Measurements from ENCODE around the gene GDF2.

The GDF2 gene

DNA sequence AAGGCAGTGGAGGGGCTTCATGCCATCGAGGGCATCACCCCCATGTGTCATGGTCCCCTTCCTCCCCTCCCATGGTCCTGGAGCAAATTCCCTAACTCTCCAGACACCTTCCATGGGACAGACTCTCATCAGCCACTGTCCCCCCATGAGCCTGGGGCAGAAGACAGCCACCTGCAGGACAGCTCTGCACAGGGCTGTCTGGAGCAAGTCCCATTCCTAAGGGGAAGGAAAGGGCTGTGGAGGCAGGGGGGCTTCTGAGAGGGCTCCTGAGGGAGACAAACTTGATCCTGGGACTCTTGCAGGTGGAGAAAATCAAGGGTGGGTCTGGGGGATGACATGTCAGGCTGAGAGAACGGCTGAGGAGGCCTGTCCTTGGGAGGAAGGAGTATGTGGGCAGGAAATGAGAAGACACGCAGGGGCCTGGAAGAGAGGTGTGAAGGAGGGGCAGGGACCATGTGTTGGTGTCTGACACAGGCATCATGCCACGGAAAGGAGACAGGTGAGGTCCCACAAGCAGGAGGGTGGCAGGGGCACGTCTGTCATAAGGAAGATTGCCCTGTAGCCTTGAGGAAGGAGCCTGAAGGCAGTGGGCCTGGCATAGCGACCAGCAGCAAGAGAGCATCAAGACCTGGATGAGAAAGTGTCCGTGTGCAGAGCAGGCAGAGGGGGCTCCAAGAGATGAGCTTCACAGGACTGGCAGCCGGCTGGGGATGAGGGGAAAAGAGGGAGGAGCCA lies 36.7 kb upstream of the GDF2 start:
- no peak overlapping the region for H2BK15ac ChIP-seq (replicated peaks; ENCODE audit: low read depth)
- H3K4me1 ChIP-seq (ENCODE audit: control insufficient read depth, low read depth, low read length) = no peaks in the 10 kb centered on the region
- no peak overlapping the region for H3K4me2 ChIP-seq (ENCODE audit: low read length)
- H3K56ac ChIP-seq (ENCODE audit: low read length) = no peak overlapping the region
- H4K5ac ChIP-seq (ENCODE audit: low read length) = no peak overlapping the region
- no peak for DNase-seq
- H3K79me2 ChIP-seq (ENCODE audit: control insufficient read depth, insufficient read depth, low read length) = no peaks in the 10 kb centered on the region
- H2AK5ac ChIP-seq (ENCODE audit: low read length) = no peak overlapping the region
- H3K4ac ChIP-seq (ENCODE audit: low read depth, low read length) = no peak overlapping the region
- no peaks in the 10 kb centered on the region for H3K79me1 ChIP-seq (ENCODE audit: low read length)
- no peak overlapping the region for H3K27ac ChIP-seq (ENCODE audit: low read depth, low read length)
- no peak overlapping the region for H2BK120ac ChIP-seq (ENCODE audit: low read depth, low read length)
- H4K8ac ChIP-seq (ENCODE audit: low read depth, low read length) = no peak overlapping the region
- H3K36me3 ChIP-seq (ENCODE audit: control insufficient read depth, insufficient read depth, low read length) = no peaks in the 10 kb centered on the region
- H3K27me3 ChIP-seq (ENCODE audit: insufficient read depth, low read length, poor library complexity) = no peaks in the 10 kb centered on the region
- no peak overlapping the region for H2BK5ac ChIP-seq (ENCODE audit: low read length)
- no peak overlapping the region for H3K4me3 ChIP-seq (ENCODE audit: low read length)
- no peak overlapping the region for H3K23ac ChIP-seq (ENCODE audit: low read length)
- H3K9ac ChIP-seq (ENCODE audit: low read length) = no peak overlapping the region
- H3K18ac ChIP-seq (ENCODE audit: low read length) = no peak overlapping the region
- WGBS (ENCODE audit: extremely low coverage, insufficient coverage, low lambda C conversion rate) = no CpG with 5 or more reads among the region's 8 CpGs

DNA sequence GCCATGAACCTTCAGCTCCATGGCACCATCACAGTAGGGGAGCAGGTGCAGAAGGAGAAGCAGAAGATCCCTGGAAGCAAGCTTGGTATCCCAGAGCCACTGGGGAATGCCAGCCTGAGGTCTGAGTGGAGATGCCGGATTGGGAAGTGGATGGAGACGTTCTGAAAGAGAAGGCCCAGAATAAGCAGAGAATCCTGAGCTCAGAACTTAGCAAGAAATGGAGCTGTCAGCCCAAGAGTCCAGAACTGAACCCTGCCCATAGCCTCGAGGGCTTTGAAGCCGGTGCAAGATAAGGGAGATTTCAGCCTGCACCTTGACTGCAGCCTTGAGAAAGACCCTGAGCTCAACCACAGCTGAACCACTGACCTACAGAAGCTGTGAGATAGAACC lies 36.1 kb upstream of the GDF2 start:
- Histone ChIP-seq H3K56ac (ENCODE audit: low read length) (no peak overlapping the region), H3K18ac (ENCODE audit: low read length) (no peak overlapping the region), H3K79me2 (ENCODE audit: control insufficient read depth, insufficient read depth, low read length) (no peaks in the 10 kb centered on the region), H4K5ac (ENCODE audit: low read length) (no peak overlapping the region), H2BK15ac (replicated peaks; ENCODE audit: low read depth) (no peak overlapping the region), H2AK5ac (ENCODE audit: low read length) (no peak overlapping the region), H3K23ac (ENCODE audit: low read length) (no peak overlapping the region), H3K36me3 (ENCODE audit: control insufficient read depth, insufficient read depth, low read length) (no peaks in the 10 kb centered on the region), H3K9ac (ENCODE audit: low read length) (no peak overlapping the region), H3K27me3 (ENCODE audit: insufficient read depth, low read length, poor library complexity) (no peaks in the 10 kb centered on the region), H3K4me3 (ENCODE audit: low read length) (no peak overlapping the region), H3K4me1 (ENCODE audit: control insufficient read depth, low read depth, low read length) (no peaks in the 10 kb centered on the region), H3K4me2 (ENCODE audit: low read length) (no peak overlapping the region), H3K27ac (ENCODE audit: low read depth, low read length) (no peak overlapping the region), H3K79me1 (ENCODE audit: low read length) (no peaks in the 10 kb centered on the region), H4K8ac (ENCODE audit: low read depth, low read length) (no peak overlapping the region), H2BK5ac (ENCODE audit: low read length) (no peak overlapping the region), H3K4ac (ENCODE audit: low read depth, low read length) (no peak overlapping the region), H2BK120ac (ENCODE audit: low read depth, low read length) (no peak overlapping the region)
- no peak for DNase-seq
- WGBS (ENCODE audit: extremely low coverage, insufficient coverage, low lambda C conversion rate) = no CpG with 5 or more reads among the region's 4 CpGs

DNA sequence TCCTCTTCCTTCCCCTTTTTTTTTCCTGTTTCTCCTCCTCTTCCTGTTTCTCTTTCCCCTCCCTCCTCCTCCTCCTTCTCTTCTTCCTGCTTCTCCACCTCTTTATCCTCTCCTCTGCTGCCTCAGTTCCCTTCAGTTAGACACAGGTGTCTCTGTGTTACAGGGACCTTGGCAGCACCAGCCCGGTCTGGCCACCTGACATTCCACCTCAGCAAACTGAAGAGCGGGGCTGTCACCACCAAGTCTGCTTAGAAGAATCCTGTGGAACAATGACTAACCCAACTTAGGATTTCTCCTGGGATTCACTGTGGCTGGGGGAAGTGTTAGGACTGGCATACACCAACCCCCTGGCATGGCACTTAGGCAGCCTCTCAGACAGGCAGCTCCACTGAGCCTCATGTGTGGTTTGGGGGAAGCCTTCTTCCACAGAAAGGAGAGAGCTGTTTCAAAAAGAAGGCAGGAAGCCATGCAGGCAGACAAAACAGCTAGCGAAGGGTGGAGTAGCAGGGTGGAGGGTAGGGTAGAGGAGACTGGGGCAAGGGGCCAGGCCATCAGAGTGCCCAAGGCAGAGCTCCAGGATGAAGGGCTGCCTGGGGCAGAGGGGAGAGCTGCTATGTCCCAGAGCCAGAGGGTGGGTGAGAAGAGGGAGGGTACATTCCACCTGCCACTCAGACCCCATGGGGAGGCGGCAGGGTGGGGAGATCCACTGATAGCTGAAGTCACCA lies 35.5 kb upstream of the GDF2 start:
- Histone ChIP-seq H2BK5ac (ENCODE audit: low read length) (no peak overlapping the region), H4K5ac (ENCODE audit: low read length) (no peak overlapping the region), H4K8ac (ENCODE audit: low read depth, low read length) (no peak overlapping the region), H3K4me2 (ENCODE audit: low read length) (no peak overlapping the region), H3K27ac (ENCODE audit: low read depth, low read length) (no peak overlapping the region), H3K79me1 (ENCODE audit: low read length) (no peaks in the 10 kb centered on the region), H3K4me3 (ENCODE audit: low read length) (no peak overlapping the region), H3K4me1 (ENCODE audit: control insufficient read depth, low read depth, low read length) (no peaks in the 10 kb centered on the region), H3K23ac (ENCODE audit: low read length) (no peak overlapping the region), H3K9ac (ENCODE audit: low read length) (no peak overlapping the region), H3K36me3 (ENCODE audit: control insufficient read depth, insufficient read depth, low read length) (no peaks in the 10 kb centered on the region), H2BK120ac (ENCODE audit: low read depth, low read length) (no peak overlapping the region), H3K56ac (ENCODE audit: low read length) (no peak overlapping the region), H3K18ac (ENCODE audit: low read length) (no peak overlapping the region), H3K79me2 (ENCODE audit: control insufficient read depth, insufficient read depth, low read length) (no peaks in the 10 kb centered on the region), H3K27me3 (ENCODE audit: insufficient read depth, low read length, poor library complexity) (no peaks in the 10 kb centered on the region), H3K4ac (ENCODE audit: low read depth, low read length) (no peak overlapping the region), H2AK5ac (ENCODE audit: low read length) (no peak overlapping the region), H2BK15ac (replicated peaks; ENCODE audit: low read depth) (no peak overlapping the region)
- no CpG with 5 or more reads among the region's 4 CpGs for WGBS (ENCODE audit: extremely low coverage, insufficient coverage, low lambda C conversion rate)
- DNase-seq = no peak

DNA sequence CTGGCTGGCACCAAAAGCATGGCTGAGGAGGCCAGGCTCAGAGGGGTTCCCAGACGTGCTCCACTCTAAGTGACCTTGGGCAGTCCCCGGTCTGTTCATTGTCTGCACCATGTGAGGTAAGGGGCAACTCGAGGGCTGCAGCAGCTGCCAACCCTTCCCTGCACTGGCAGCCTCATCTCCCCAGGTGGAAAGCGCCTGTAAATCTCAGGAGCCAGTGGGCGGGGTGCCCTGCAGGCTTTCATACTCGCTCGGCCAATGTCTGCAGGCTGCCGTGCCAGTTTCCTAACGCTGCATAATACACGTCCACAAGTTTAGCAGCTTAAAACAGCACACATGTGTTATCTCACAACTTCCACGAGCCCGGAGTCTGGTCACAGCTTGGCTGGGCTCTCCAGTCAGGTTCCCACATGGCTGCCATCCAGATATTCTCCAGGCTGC lies 34.9 kb upstream of the GDF2 start:
- Histone ChIP-seq H2BK15ac (replicated peaks; ENCODE audit: low read depth) (no peak overlapping the region), H3K18ac (ENCODE audit: low read length) (no peak overlapping the region), H3K79me2 (ENCODE audit: control insufficient read depth, insufficient read depth, low read length) (no peaks in the 10 kb centered on the region), H2BK120ac (ENCODE audit: low read depth, low read length) (no peak overlapping the region), H3K9ac (ENCODE audit: low read length) (no peak overlapping the region), H4K8ac (ENCODE audit: low read depth, low read length) (no peak overlapping the region), H3K4ac (ENCODE audit: low read depth, low read length) (no peak overlapping the region), H3K79me1 (ENCODE audit: low read length) (no peaks in the 10 kb centered on the region), H3K23ac (ENCODE audit: low read length) (no peak overlapping the region), H3K27ac (ENCODE audit: low read depth, low read length) (no peak overlapping the region), H3K27me3 (ENCODE audit: insufficient read depth, low read length, poor library complexity) (no peaks in the 10 kb centered on the region), H2BK5ac (ENCODE audit: low read length) (no peak overlapping the region), H3K4me3 (ENCODE audit: low read length) (no peak overlapping the region), H3K56ac (ENCODE audit: low read length) (no peak overlapping the region), H3K4me2 (ENCODE audit: low read length) (no peak overlapping the region), H3K36me3 (ENCODE audit: control insufficient read depth, insufficient read depth, low read length) (no peaks in the 10 kb centered on the region), H2AK5ac (ENCODE audit: low read length) (no peak overlapping the region), H3K4me1 (ENCODE audit: control insufficient read depth, low read depth, low read length) (no peaks in the 10 kb centered on the region), H4K5ac (ENCODE audit: low read length) (no peak overlapping the region)
- peak; percentile 44 for DNase-seq
- no CpG with 5 or more reads among the region's 12 CpGs for WGBS (ENCODE audit: extremely low coverage, insufficient coverage, low lambda C conversion rate)

DNA sequence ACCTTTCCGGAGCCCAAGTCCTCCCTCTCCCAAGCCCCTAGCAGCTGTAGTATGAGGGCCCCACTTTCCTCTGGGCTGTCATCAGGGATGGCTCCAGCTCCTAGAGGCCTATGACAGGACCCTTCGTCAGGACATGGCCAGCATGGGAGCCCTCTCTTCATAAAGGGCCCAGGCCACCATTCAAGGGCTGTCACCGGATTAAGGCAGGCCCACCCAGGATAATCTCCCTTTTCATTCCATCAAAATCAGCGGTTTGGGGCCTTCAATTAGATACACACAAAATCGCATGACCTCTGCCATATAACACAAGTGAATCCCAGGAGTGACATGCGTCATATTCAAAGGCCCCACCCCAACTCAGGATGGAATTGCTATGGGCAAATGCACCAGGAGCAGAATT lies 34.4 kb upstream of the GDF2 start:
- H3K4me2 ChIP-seq (ENCODE audit: low read length) = no peak overlapping the region
- no peaks in the 10 kb centered on the region for H3K27me3 ChIP-seq (ENCODE audit: insufficient read depth, low read length, poor library complexity)
- H3K4ac ChIP-seq (ENCODE audit: low read depth, low read length) = no peak overlapping the region
- H2BK5ac ChIP-seq (ENCODE audit: low read length) = no peak overlapping the region
- no peak overlapping the region for H3K9ac ChIP-seq (ENCODE audit: low read length)
- H3K4me3 ChIP-seq (ENCODE audit: low read length) = no peak overlapping the region
- no peak overlapping the region for H2BK120ac ChIP-seq (ENCODE audit: low read depth, low read length)
- DNase-seq = no peak
- no peak overlapping the region for H2AK5ac ChIP-seq (ENCODE audit: low read length)
- no peak overlapping the region for H3K27ac ChIP-seq (ENCODE audit: low read depth, low read length)
- no peaks in the 10 kb centered on the region for H3K36me3 ChIP-seq (ENCODE audit: control insufficient read depth, insufficient read depth, low read length)
- no peak overlapping the region for H2BK15ac ChIP-seq (replicated peaks; ENCODE audit: low read depth)
- H3K79me1 ChIP-seq (ENCODE audit: low read length) = no peaks in the 10 kb centered on the region
- H3K4me1 ChIP-seq (ENCODE audit: control insufficient read depth, low read depth, low read length) = no peaks in the 10 kb centered on the region
- H4K8ac ChIP-seq (ENCODE audit: low read depth, low read length) = no peak overlapping the region
- no peaks in the 10 kb centered on the region for H3K79me2 ChIP-seq (ENCODE audit: control insufficient read depth, insufficient read depth, low read length)
- no peak overlapping the region for H3K56ac ChIP-seq (ENCODE audit: low read length)
- no peak overlapping the region for H4K5ac ChIP-seq (ENCODE audit: low read length)
- no peak overlapping the region for H3K23ac ChIP-seq (ENCODE audit: low read length)
- WGBS (ENCODE audit: extremely low coverage, insufficient coverage, low lambda C conversion rate) = no CpG with 5 or more reads among the region's 6 CpGs
- H3K18ac ChIP-seq (ENCODE audit: low read length) = no peak overlapping the region
